Calu3 (cell line): ENCODE measurements around the gene INCENP. TPM values are rescaled to one million over a fixed set of nuclear protein-coding genes. Genes with fewer than 3 reads are reported as not detected.
"Not testable (repeated sequence)": the region's sequence is repeated elsewhere in the genome, so short reads cannot be mapped to it uniquely, and the experiment has no call there.

Source experiments
- BruUV-seq: library from RNA; stranded (reverse); fragments of 400-500 nt; replicated peaks from 2 replicates; lab custom pipeline; 2021; lab: Mats Ljungman, UMichigan
- CTCF ChIA-PET: fragments of 300-600 bp; sonication (Branson Sonifier 250); formaldehyde crosslinking; loops from one replicate; lab custom pipeline; 2022; ENCODE audit warnings: antibody characterized with exemption; lab: Charles Lee
- DNase-seq: peaks from one replicate; pipeline ENCODE4 v3.0.0; 2022
- H3K27ac Mint-ChIP-seq: one replicate; pipeline ENCODE4 v1.8.0; 2022; ENCODE audit warnings: mixed read lengths; ENCODE audit not compliant: unreplicated experiment
- H3K27me3 Mint-ChIP-seq: one replicate; pipeline ENCODE4 v1.8.0; 2022; ENCODE audit warnings: mixed read lengths; ENCODE audit not compliant: unreplicated experiment
- H3K36me3 Mint-ChIP-seq: one replicate; pipeline ENCODE4 v1.8.0; 2022; ENCODE audit warnings: mild to moderate bottlenecking, moderate library complexity, mixed read lengths; ENCODE audit not compliant: insufficient read depth, unreplicated experiment
- H3K4me1 Mint-ChIP-seq: one replicate; pipeline ENCODE4 v1.8.0; 2022; ENCODE audit warnings: mild to moderate bottlenecking, low read depth, mixed read lengths; ENCODE audit not compliant: unreplicated experiment
- H3K4me3 Mint-ChIP-seq: one replicate; pipeline ENCODE4 v1.8.0; 2022; ENCODE audit warnings: mild to moderate bottlenecking, low read depth, moderate library complexity, mixed read lengths; ENCODE audit not compliant: unreplicated experiment
- H3K9me3 Mint-ChIP-seq: one replicate; pipeline ENCODE4 v1.8.0; 2022; ENCODE audit warnings: low read depth, mixed read lengths; ENCODE audit not compliant: unreplicated experiment
- intact Hi-C: fragments of 100-400 bp; cut with micrococcal nuclease; formaldehyde crosslinking; loops from one replicate; pipeline ENCODE4 v1.10.0; 2022; ENCODE audit not compliant: unreplicated experiment
- total RNA-seq: library from RNA; stranded (reverse); gene quantifications from 2 replicates; pipeline ENCODE4 v1.2.3, GENCODE V29; 2022
- TF ChIP-seq, protein P1 (sequence below): fragments of 200-600 bp; IDR thresholded peaks from one replicate; pipeline ENCODE4 v1.8.0; 2022; ENCODE audit warnings: antibody characterized with exemption; ENCODE audit not compliant: unreplicated experiment

INCENP gene
- total RNA-seq, 1 experiment from 2014 or later: 115 TPM

- no peak for DNase-seq
- Mint-ChIP-seq H3K4me3 (no peak overlapping the region), H3K27me3 (peaks cover 10% of the 10 kb centered on the region), H3K36me3 (no peaks in the 10 kb centered on the region), H3K4me1 (no peaks in the 10 kb centered on the region), H3K9me3 (no peaks in the 10 kb centered on the region), H3K27ac (no peak overlapping the region)
- CTCF ChIA-PET: no interaction called here
- TF ChIP-seq, protein P1, sequence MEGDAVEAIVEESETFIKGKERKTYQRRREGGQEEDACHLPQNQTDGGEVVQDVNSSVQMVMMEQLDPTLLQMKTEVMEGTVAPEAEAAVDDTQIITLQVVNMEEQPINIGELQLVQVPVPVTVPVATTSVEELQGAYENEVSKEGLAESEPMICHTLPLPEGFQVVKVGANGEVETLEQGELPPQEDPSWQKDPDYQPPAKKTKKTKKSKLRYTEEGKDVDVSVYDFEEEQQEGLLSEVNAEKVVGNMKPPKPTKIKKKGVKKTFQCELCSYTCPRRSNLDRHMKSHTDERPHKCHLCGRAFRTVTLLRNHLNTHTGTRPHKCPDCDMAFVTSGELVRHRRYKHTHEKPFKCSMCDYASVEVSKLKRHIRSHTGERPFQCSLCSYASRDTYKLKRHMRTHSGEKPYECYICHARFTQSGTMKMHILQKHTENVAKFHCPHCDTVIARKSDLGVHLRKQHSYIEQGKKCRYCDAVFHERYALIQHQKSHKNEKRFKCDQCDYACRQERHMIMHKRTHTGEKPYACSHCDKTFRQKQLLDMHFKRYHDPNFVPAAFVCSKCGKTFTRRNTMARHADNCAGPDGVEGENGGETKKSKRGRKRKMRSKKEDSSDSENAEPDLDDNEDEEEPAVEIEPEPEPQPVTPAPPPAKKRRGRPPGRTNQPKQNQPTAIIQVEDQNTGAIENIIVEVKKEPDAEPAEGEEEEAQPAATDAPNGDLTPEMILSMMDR: no peak
- BruUV-seq: no TSS peak
- intact Hi-C loops: no loop called here
Observed at GRCh38 chr11:62182147-62182891, 58.5 kb downstream of the INCENP start.

- Mint-ChIP-seq H3K27ac (no peak overlapping the region), H3K9me3 (no peaks in the 10 kb centered on the region), H3K4me1 (no peaks in the 10 kb centered on the region), H3K4me3 (no peak overlapping the region), H3K27me3 (peaks cover 39% of the 10 kb centered on the region), H3K36me3 (no peaks in the 10 kb centered on the region)
- CTCF ChIA-PET: no interaction called here
- no TSS peak for BruUV-seq
- DNase-seq: no peak
- intact Hi-C loops: no loop called here
- TF ChIP-seq, protein P1: no peak
Observed at GRCh38 chr11:62186195-62186594, 62.4 kb downstream of the INCENP start.

- TF ChIP-seq, protein P1: no peak
- Mint-ChIP-seq H3K9me3 (no peaks in the 10 kb centered on the region), H3K27me3 (peaks cover 77% of the 10 kb centered on the region), H3K4me3 (no peak within 1 kb of the TSS), H3K36me3 (no peaks in the 10 kb centered on the region), H3K4me1 (no peaks in the 10 kb centered on the region), H3K27ac (no peak within 1 kb of the TSS)
- intact Hi-C loops: no loop called here
- CTCF ChIA-PET: interaction anchor here (0.6 kb wide), 1 partner anchor 218 kb away, joined by 9 read pairs; no protein-coding TSS in a partner anchor
- DNase-seq: no peak
- BruUV-seq: no TSS peak
Observed at GRCh38 chr11:62190011-62190410, 66.2 kb downstream of the INCENP start, which contains the start of gene SCGB1D1. Gene SCGB1D1 (plus strand): TSS chr11:62190216. CDS start chr11:62190285, 69 bp downstream.

GRCh38 chr11:62193952-62194351 is 70.1 kb downstream of the INCENP start:
- H3K9me3 Mint-ChIP-seq: no peaks in the 10 kb centered on the region
- H3K27ac Mint-ChIP-seq: no peak overlapping the region
- DNase-seq: peak; percentile 10
- H3K4me1 Mint-ChIP-seq: no peaks in the 10 kb centered on the region
- no TSS peak for BruUV-seq
- no peaks in the 10 kb centered on the region for H3K36me3 Mint-ChIP-seq
- H3K4me3 Mint-ChIP-seq: no peak overlapping the region
- TF ChIP-seq, protein P1: no peak
- CTCF ChIA-PET: no interaction called here
- intact Hi-C loops: no loop called here
- H3K27me3 Mint-ChIP-seq: peaks cover 95% of the 10 kb centered on the region

- H3K36me3 Mint-ChIP-seq, H3K4me1 Mint-ChIP-seq, DNase-seq, CTCF ChIA-PET, H3K27ac Mint-ChIP-seq, intact Hi-C loops, H3K4me3 Mint-ChIP-seq, H3K9me3 Mint-ChIP-seq, BruUV-seq: not testable (repeated sequence)
- peaks cover 95% of the 10 kb centered on the region for H3K27me3 Mint-ChIP-seq
Observed at GRCh38 chr11:62195010-62195409, 71.2 kb downstream of the INCENP start.
